ENCODE results near the gene SACS.

DNA sequence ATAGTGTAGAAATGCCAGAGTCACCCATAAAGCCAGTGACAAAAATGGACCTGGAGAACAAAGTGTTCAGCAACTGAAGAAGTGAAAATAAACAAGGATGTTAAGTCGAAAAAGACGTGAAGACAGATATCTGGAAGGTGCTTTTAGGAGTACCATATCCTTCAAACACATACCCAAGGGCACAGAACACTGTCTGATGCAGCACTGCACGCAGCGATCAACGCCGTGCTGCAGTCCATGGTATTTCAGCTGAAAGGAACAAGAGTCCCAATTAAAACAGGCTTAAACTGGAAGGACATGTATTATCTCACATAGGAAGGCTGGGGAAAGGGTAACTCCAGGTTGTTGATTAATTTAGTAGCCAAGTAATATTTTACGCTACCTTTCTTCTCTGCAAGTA is 144.5 kb downstream of the SACS start:
- TF ChIP-seq, protein P1, sequence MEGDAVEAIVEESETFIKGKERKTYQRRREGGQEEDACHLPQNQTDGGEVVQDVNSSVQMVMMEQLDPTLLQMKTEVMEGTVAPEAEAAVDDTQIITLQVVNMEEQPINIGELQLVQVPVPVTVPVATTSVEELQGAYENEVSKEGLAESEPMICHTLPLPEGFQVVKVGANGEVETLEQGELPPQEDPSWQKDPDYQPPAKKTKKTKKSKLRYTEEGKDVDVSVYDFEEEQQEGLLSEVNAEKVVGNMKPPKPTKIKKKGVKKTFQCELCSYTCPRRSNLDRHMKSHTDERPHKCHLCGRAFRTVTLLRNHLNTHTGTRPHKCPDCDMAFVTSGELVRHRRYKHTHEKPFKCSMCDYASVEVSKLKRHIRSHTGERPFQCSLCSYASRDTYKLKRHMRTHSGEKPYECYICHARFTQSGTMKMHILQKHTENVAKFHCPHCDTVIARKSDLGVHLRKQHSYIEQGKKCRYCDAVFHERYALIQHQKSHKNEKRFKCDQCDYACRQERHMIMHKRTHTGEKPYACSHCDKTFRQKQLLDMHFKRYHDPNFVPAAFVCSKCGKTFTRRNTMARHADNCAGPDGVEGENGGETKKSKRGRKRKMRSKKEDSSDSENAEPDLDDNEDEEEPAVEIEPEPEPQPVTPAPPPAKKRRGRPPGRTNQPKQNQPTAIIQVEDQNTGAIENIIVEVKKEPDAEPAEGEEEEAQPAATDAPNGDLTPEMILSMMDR (IDR thresholded peaks at IDR 0.05): no peak
- no peak for TF ChIP-seq POLR2AphosphoS5 (IDR thresholded peaks at IDR 0.05; ENCODE audit: low read depth, low read length)
- no peak for TF ChIP-seq SIN3A (IDR thresholded peaks at IDR 0.05; ENCODE audit: borderline replicate concordance, insufficient read depth, low read depth, low read length)
- TF ChIP-seq, protein P2, sequence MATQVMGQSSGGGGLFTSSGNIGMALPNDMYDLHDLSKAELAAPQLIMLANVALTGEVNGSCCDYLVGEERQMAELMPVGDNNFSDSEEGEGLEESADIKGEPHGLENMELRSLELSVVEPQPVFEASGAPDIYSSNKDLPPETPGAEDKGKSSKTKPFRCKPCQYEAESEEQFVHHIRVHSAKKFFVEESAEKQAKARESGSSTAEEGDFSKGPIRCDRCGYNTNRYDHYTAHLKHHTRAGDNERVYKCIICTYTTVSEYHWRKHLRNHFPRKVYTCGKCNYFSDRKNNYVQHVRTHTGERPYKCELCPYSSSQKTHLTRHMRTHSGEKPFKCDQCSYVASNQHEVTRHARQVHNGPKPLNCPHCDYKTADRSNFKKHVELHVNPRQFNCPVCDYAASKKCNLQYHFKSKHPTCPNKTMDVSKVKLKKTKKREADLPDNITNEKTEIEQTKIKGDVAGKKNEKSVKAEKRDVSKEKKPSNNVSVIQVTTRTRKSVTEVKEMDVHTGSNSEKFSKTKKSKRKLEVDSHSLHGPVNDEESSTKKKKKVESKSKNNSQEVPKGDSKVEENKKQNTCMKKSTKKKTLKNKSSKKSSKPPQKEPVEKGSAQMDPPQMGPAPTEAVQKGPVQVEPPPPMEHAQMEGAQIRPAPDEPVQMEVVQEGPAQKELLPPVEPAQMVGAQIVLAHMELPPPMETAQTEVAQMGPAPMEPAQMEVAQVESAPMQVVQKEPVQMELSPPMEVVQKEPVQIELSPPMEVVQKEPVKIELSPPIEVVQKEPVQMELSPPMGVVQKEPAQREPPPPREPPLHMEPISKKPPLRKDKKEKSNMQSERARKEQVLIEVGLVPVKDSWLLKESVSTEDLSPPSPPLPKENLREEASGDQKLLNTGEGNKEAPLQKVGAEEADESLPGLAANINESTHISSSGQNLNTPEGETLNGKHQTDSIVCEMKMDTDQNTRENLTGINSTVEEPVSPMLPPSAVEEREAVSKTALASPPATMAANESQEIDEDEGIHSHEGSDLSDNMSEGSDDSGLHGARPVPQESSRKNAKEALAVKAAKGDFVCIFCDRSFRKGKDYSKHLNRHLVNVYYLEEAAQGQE (IDR thresholded peaks at IDR 0.05; ENCODE audit: insufficient read depth in 1 of 2, low read depth in 2 of 2, low read length in 1 of 2): no peak

All from Panc1 (cell line).